Activated naive CD8-positive, alpha-beta T cell treated with anti-CD3 and anti-CD28 coated beads, Interleukin-2, amount 50 U/mL, for 24 hours (primary cell): ENCODE data around the gene EXOC4.

Experiments
- ATAC-seq: fragments of 150-1000 bp; cut with Tn5 transposase; one replicate; pipeline ENCODE4 v1.10.0; 2021
- DNase-seq: peaks from one replicate; pipeline ENCODE4 v3.0.0; 2021
- H3K27ac Mint-ChIP-seq: one replicate; pipeline ENCODE4 v1.8.0; 2021; ENCODE audit warnings: mild to moderate bottlenecking, mixed read lengths
- H3K27me3 Mint-ChIP-seq: one replicate; pipeline ENCODE4 v1.8.0; 2021; ENCODE audit warnings: mixed read lengths
- H3K36me3 Mint-ChIP-seq: one replicate; pipeline ENCODE4 v1.8.0; 2021; ENCODE audit warnings: low read depth, mixed read lengths
- H3K4me1 Mint-ChIP-seq: one replicate; pipeline ENCODE4 v1.8.0; 2021; ENCODE audit warnings: mixed read lengths
- H3K4me3 Mint-ChIP-seq: one replicate; pipeline ENCODE4 v1.8.0; 2021; ENCODE audit warnings: mild to moderate bottlenecking, moderate library complexity, mixed read lengths
- H3K9me3 Mint-ChIP-seq: one replicate; pipeline ENCODE4 v1.8.0; 2021; ENCODE audit warnings: mixed read lengths

The EXOC4 gene

DNA sequence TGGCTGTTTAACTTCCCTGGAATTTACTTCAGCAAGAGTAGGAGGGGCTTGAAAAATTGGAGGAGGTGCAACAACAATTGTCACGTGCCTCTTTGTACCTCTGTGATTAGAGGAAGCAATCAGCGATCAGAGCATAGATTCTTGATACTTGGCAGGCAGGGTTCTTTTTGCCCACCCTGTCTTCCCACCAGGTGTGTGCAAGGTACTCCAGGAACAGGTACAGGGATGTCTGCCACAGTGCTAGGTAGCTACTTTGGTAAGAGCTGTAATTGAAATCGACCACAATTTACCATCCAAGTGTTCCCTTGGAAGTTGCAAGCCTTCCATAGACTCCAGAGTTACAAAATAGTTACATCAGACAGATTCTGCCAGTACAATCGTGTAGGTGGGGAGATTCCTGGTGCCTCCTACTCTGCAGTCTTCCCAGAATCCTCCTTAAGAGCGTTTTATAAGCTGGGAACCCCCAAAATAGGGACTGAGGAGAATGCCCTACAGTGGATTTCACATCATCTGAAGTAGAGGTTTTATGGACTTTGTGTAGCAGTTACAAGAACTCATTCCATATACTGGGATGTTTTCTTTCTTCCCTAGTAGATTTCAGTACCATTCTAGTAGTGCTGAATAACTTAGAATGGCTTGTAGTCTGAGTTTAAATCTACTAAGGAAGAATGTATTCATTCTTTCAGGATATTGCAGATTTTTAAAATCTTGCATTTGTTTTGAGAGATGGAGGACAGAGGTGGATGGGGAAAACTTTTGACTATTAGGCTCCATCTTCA, 101.9 kb downstream of the EXOC4 start:
- H3K27me3 Mint-ChIP-seq = no peaks in the 10 kb centered on the region
- H3K27ac Mint-ChIP-seq = no peak overlapping the region
- H3K36me3 Mint-ChIP-seq = peaks cover 37% of the 10 kb centered on the region
- no peak overlapping the region for H3K4me3 Mint-ChIP-seq
- no peak for ATAC-seq
- DNase-seq = no peak
- H3K4me1 Mint-ChIP-seq = peaks cover 3% of the 10 kb centered on the region
- peaks cover 32% of the 10 kb centered on the region for H3K9me3 Mint-ChIP-seq

- H3K27me3 Mint-ChIP-seq = no peaks in the 10 kb centered on the region
These were observed 102.4 kb downstream of the EXOC4 start for GRCh38 chr7:133355325-133355708.

GRCh38 chr7:133355822-133356221, 102.9 kb downstream of the EXOC4 start:
- DNase-seq (no peak), ATAC-seq (no peak)
- H3K36me3 Mint-ChIP-seq = peaks cover 34% of the 10 kb centered on the region
- peaks cover 24% of the 10 kb centered on the region for H3K9me3 Mint-ChIP-seq
- peaks cover 3% of the 10 kb centered on the region for H3K4me1 Mint-ChIP-seq
- no peak overlapping the region for H3K4me3 Mint-ChIP-seq
- no peak overlapping the region for H3K27ac Mint-ChIP-seq
- no peaks in the 10 kb centered on the region for H3K27me3 Mint-ChIP-seq

More at GRCh38 chr7:133355325-133355708, 102.4 kb downstream of the EXOC4 start:
- Mint-ChIP-seq H3K36me3 (peaks cover 34% of the 10 kb centered on the region), H3K4me1 (peaks cover 3% of the 10 kb centered on the region), H3K27ac (no peak overlapping the region), H3K4me3 (no peak overlapping the region), H3K9me3 (peaks cover 26% of the 10 kb centered on the region)
- DNase-seq = no peak
- no peak for ATAC-seq

- no peak overlapping the region for H3K27ac Mint-ChIP-seq
- H3K9me3 Mint-ChIP-seq = peaks cover 2% of the 10 kb centered on the region
- ATAC-seq = no peak
- H3K27me3 Mint-ChIP-seq = no peaks in the 10 kb centered on the region
- H3K36me3 Mint-ChIP-seq = peaks cover 30% of the 10 kb centered on the region
- DNase-seq = no peak
- H3K4me3 Mint-ChIP-seq = no peak overlapping the region
- H3K4me1 Mint-ChIP-seq = peaks cover 3% of the 10 kb centered on the region
These were observed 105.8 kb downstream of the EXOC4 start for GRCh38 chr7:133358708-133359107.

DNA sequence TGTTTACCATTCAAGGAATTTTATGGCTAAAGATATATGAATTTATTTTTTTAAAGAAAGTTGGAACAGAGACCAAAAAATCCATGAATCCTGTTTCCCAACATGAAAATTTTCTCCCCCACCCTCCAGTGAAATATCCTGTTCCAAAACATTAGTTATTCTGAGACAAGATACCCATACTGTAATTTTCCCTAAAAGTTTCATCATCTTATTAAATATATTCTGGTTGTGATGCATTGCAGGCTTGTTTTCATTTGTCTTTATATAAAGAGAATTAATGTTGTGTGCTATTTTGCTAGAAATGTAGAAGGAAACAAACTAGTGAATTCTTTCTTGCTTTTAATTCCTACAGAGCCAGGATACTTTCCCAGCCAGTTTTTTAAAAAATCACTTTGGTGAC, 106.6 kb downstream of the EXOC4 start:
- H3K4me1 Mint-ChIP-seq = peaks cover 3% of the 10 kb centered on the region
- H3K9me3 Mint-ChIP-seq = no peaks in the 10 kb centered on the region
- H3K27me3 Mint-ChIP-seq = no peaks in the 10 kb centered on the region
- H3K4me3 Mint-ChIP-seq = no peak overlapping the region
- H3K36me3 Mint-ChIP-seq = peaks cover 30% of the 10 kb centered on the region
- DNase-seq (no peak), ATAC-seq (no peak)
- no peak overlapping the region for H3K27ac Mint-ChIP-seq

DNA sequence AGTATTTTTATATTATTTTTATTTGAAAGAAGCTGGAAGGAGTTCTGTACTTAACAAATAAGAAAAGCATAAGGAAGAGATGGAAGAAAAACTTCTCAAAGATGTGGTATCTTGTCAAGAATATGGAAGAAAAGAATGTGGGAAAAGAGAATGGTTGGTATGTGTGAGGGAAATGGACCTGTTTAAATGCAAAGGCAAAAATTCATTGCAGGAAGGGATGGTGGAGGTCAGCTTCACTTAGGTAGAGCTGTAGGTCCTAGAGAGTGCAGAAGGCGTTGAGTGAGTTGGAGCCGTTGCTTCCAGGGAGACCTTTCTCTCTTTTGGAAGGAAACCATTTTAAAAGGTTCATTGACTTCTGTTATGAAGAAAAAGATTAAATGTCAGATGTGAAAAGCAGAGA, 107.3 kb downstream of the EXOC4 start:
- no peak overlapping the region for H3K27ac Mint-ChIP-seq

DNA sequence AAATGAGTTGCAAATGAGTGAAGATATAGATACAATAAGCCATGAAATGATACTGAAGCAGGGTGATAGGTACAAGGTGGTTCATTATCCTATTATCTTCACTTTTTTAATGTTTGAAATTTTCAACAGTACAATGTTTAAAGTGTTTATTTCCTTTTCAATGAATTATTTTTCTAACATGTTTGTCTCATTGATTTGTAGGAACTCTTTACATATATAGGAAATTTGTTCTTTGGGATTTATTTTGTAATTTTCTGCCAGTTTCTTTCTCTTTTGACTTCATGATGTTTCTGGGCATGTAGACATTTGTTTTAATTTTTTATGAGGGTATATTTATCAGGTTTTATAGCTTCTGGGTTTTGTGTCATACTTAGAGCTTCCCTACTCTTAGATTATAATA, 108.9 kb downstream of the EXOC4 start:
- no peaks in the 10 kb centered on the region for H3K9me3 Mint-ChIP-seq
- H3K4me1 Mint-ChIP-seq = peaks cover 7% of the 10 kb centered on the region
- no peaks in the 10 kb centered on the region for H3K27me3 Mint-ChIP-seq
- ATAC-seq = no peak
- H3K36me3 Mint-ChIP-seq = peaks cover 27% of the 10 kb centered on the region
- no peak overlapping the region for H3K27ac Mint-ChIP-seq
- no peak overlapping the region for H3K4me3 Mint-ChIP-seq
- DNase-seq = no peak

More for the DNA sequence above, 107.3 kb downstream of the EXOC4 start:
- no peak for DNase-seq
- Mint-ChIP-seq H3K36me3 (peaks cover 32% of the 10 kb centered on the region), H3K4me1 (peaks cover 6% of the 10 kb centered on the region), H3K9me3 (no peaks in the 10 kb centered on the region), H3K27me3 (no peaks in the 10 kb centered on the region), H3K4me3 (no peak overlapping the region)
- no peak for ATAC-seq

GRCh38 chr7:133364959-133365690, 112.2 kb downstream of the EXOC4 start:
- Mint-ChIP-seq H3K4me3 (no peak overlapping the region), H3K27me3 (no peaks in the 10 kb centered on the region), H3K36me3 (peaks cover 25% of the 10 kb centered on the region), H3K4me1 (peaks cover 7% of the 10 kb centered on the region), H3K27ac (no peak overlapping the region), H3K9me3 (no peaks in the 10 kb centered on the region)
- DNase-seq = no peak
- no peak for ATAC-seq

- DNase-seq (no peak), ATAC-seq (no peak)
- peaks cover 19% of the 10 kb centered on the region for H3K36me3 Mint-ChIP-seq
- H3K4me1 Mint-ChIP-seq = peaks cover 7% of the 10 kb centered on the region
- no peaks in the 10 kb centered on the region for H3K27me3 Mint-ChIP-seq
- no peak overlapping the region for H3K4me3 Mint-ChIP-seq
- no peak overlapping the region for H3K27ac Mint-ChIP-seq
- no peaks in the 10 kb centered on the region for H3K9me3 Mint-ChIP-seq
These were observed 113.0 kb downstream of the EXOC4 start for GRCh38 chr7:133365917-133366316.

DNA sequence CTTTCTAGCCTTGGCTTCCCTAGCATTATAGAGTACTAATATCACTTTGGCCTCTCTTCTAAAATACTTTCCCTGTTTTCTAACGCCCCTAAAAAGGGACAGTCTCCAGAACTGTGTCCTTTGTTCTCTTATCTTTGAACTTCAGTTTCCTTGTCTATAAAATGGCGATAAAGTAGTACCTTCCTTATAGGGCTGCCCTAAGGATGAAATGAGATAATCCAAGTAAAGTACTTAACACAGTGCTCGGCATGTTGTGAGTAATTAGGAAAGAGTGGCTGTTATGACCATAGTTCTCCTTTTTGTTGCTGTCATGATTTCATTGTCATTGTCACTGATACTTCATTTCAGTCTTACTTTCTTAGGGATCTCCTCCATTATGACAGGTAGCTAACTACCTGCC, 114.7 kb downstream of the EXOC4 start:
- Mint-ChIP-seq H3K9me3 (no peaks in the 10 kb centered on the region), H3K4me3 (no peak overlapping the region), H3K36me3 (peaks cover 9% of the 10 kb centered on the region), H3K4me1 (peaks cover 7% of the 10 kb centered on the region), H3K27ac (no peak overlapping the region), H3K27me3 (no peaks in the 10 kb centered on the region)
- DNase-seq (no peak), ATAC-seq (no peak)

DNA sequence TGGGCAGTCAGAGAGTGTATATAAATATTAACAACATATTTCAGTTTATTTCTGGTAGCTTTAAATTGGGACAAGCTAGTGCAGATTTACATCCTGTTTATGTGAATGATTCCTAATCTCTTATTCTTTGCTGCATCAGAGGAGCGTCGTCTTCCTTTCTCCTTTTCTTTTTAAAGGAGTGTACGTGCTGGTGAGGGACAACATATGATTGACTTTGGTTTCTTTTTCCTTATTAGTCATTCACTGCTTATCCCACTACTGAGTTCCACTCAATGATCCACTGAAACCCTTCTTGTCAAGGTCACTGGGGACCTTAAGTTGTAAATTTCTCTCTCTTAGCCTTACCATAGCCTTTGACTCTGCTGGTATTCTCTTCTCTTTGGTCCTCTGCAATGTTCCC, 116.3 kb downstream of the EXOC4 start:
- Mint-ChIP-seq H3K36me3 (peaks cover 4% of the 10 kb centered on the region), H3K27ac (no peak overlapping the region), H3K27me3 (no peaks in the 10 kb centered on the region), H3K9me3 (no peaks in the 10 kb centered on the region), H3K4me1 (peaks cover 7% of the 10 kb centered on the region), H3K4me3 (no peak overlapping the region)
- ATAC-seq (no peak), DNase-seq (no peak)

GRCh38 chr7:133371616-133372015, 118.7 kb downstream of the EXOC4 start:
- Mint-ChIP-seq H3K36me3 (peaks cover 18% of the 10 kb centered on the region), H3K27me3 (no peaks in the 10 kb centered on the region), H3K27ac (no peak overlapping the region), H3K4me3 (no peak overlapping the region), H3K9me3 (no peaks in the 10 kb centered on the region), H3K4me1 (no peaks in the 10 kb centered on the region)
- no peak for DNase-seq
- no peak for ATAC-seq

DNA sequence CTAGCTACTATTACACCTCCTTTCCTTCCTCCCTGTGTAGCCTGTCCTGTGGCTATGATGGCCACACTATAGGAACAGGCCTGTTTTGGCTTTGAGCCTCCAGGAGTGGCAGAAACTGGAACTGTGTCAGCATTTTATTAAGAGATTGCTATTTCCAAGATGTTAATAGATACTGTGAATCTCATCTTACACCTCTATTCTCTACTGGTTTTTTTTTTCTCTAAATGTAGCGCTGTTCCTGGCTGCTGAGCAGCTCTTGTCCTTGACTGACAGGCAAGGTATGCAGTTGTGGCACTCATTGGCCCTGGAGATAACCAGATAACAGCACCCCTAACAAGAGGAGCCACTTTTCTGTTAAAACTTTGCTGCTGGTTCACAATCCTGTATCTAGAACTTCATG, 119.5 kb downstream of the EXOC4 start:
- H3K27ac Mint-ChIP-seq = no peak overlapping the region
- peaks cover 20% of the 10 kb centered on the region for H3K36me3 Mint-ChIP-seq
- no peak overlapping the region for H3K4me3 Mint-ChIP-seq
- H3K9me3 Mint-ChIP-seq = peaks cover 2% of the 10 kb centered on the region
- DNase-seq (no peak), ATAC-seq (no peak)
- no peaks in the 10 kb centered on the region for H3K27me3 Mint-ChIP-seq
- H3K4me1 Mint-ChIP-seq = no peaks in the 10 kb centered on the region

DNA sequence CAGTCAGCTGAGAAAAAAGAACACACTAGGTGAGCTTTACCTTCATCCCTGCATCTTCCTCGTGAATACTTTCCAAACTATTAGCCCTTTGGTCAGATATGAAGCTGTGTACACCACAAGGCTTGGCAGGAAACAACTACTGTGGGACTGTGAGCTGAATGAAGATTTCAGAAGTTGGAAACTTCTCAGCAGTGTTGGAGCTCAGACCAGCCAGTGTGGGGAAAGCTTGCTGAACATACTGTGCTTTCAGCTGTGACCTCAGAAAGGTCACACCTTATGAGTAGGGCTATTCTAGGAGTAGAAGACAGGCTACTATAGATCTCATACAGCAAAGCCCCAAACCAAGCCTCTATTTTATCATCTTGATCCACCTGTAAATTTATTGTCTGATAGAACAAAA, 123.6 kb downstream of the EXOC4 start:
- ATAC-seq = no peak
- H3K27ac Mint-ChIP-seq = no peak overlapping the region
- peaks cover 10% of the 10 kb centered on the region for H3K9me3 Mint-ChIP-seq
- H3K4me3 Mint-ChIP-seq = no peak overlapping the region
- no peak for DNase-seq
- no peaks in the 10 kb centered on the region for H3K4me1 Mint-ChIP-seq
- no peaks in the 10 kb centered on the region for H3K27me3 Mint-ChIP-seq
- H3K36me3 Mint-ChIP-seq = peaks cover 29% of the 10 kb centered on the region

DNA sequence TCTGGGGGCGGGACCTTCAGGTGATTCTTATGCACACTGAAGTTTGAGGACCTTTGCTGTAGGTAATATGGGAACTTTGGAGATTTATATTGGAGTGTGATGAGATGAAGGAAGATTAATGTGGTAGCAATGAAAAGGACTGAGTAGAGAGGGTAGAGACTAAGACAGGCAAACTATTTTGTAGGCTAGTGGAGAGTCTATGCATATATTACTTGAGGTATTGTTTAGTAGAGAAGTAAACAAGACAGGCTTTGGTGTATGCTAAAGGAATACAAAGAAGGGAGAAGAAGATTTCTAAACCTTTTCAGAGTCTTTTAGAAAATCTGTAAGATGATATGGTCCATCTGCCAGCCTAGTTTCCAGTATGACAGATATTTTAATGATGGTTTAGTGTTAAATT, 129.1 kb downstream of the EXOC4 start:
- Mint-ChIP-seq H3K4me1 (no peaks in the 10 kb centered on the region), H3K27me3 (no peaks in the 10 kb centered on the region), H3K36me3 (peaks cover 18% of the 10 kb centered on the region), H3K27ac (no peak overlapping the region), H3K9me3 (peaks cover 10% of the 10 kb centered on the region), H3K4me3 (no peak overlapping the region)
- no peak for ATAC-seq
- DNase-seq = no peak
